Mucosa of descending colon (tissue), 3 donors: ENCODE results near the gene JAG2. TPM values are rescaled to one million over a fixed set of nuclear protein-coding genes. Genes with fewer than 3 reads are reported as not detected.

Experiments used
- ATAC-seq: fragments of 200-7000 bp; cut with Tn5 transposase; one replicate; pipeline ENCODE4 v1.9.1; 2020; ENCODE audit warnings: mild to moderate bottlenecking, moderate library complexity
- DNase-seq, 3 donors: peaks; one replicate each; pipeline ENCODE4 v3.0.0-alpha.2; 2020
- H3K36me3 ChIP-seq: fragments of 200-600 bp; one replicate; pipeline ENCODE4 v1.8.0; 2021; ENCODE audit warnings: low read depth, mild to moderate bottlenecking
- H3K4me1 ChIP-seq: fragments of 200-600 bp; one replicate; pipeline ENCODE4 v1.8.0; 2021; ENCODE audit warnings: low read depth, mild to moderate bottlenecking
- H3K4me3 ChIP-seq: fragments of 200-600 bp; one replicate; pipeline ENCODE4 v1.8.0; 2021; ENCODE audit warnings: mild to moderate bottlenecking
- H3K9me3 ChIP-seq: fragments of 200-600 bp; one replicate; pipeline ENCODE4 v1.8.0; 2021; ENCODE audit warnings: mild to moderate bottlenecking
- intact Hi-C, 2 donors: fragments of 100-400 bp; cut with DNase I in 1 of 2; cut with micrococcal nuclease in 1 of 2; formaldehyde crosslinking; loops; one replicate each; pipeline versions ENCODE4 v1.11.0 to v1.11.1; 2022; cut with DNase I, micrococcal nuclease
- total RNA-seq, 3 donors: library from RNA; stranded (reverse); fragmentation: NEBNext Ultra II Directional in 2 of 3; extraction: Animal tissue kit (Norgen Biotek cat#: 25700) in 2 of 3; gene quantifications; one replicate each; pipeline versions ENCODE4 v1.2.1 to v1.2.4, GENCODE V29; 2021 to 2023
- TF ChIP-seq, protein P1 (sequence below): fragments of 200-600 bp; IDR thresholded peaks from one replicate; pipeline ENCODE4 v1.8.0; 2022; ENCODE audit warnings: antibody characterized with exemption, mild to moderate bottlenecking
- donor health status: DM: no; HTN: no; CAD: no; lungs with moderate emphysema.
- donor health status: DM: no; HTN: no; CAD: no.
- donor health status: DM: no; HTN: yes; CAD: no.

JAG2 gene
- total RNA-seq, 3 donors from 2014 or later, result 5.6 to 8.2 (median 5.7) TPM

DNA sequence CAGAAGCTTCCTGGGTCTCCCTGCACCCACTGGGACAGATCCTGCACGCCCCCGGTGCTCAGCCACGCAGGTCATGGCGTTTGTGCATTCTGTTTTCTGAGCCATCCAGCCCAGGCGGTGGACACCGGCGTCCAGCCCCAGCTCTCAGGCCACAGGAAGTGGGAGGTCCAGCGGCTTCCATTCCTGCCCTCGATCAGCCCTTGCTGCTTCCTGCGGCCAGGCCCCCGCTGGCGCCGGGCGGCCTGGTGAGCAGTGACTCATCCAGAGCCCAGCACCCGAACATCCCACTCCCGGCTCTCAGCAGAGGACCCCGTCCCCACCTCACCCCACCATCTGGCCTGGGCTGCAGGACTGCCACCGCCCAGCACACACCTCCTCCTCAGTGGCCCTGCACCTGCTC, 30.5 kb upstream of the JAG2 start:
- Histone ChIP-seq H3K36me3 (no peaks in the 10 kb centered on the region), H3K4me1 (peaks cover 16% of the 10 kb centered on the region), H3K9me3 (no peaks in the 10 kb centered on the region), H3K4me3 (no peak overlapping the region)
- DNase-seq, result no peak
- no peak for ATAC-seq
- intact Hi-C loops, result no loop called here
- TF ChIP-seq, protein P1, sequence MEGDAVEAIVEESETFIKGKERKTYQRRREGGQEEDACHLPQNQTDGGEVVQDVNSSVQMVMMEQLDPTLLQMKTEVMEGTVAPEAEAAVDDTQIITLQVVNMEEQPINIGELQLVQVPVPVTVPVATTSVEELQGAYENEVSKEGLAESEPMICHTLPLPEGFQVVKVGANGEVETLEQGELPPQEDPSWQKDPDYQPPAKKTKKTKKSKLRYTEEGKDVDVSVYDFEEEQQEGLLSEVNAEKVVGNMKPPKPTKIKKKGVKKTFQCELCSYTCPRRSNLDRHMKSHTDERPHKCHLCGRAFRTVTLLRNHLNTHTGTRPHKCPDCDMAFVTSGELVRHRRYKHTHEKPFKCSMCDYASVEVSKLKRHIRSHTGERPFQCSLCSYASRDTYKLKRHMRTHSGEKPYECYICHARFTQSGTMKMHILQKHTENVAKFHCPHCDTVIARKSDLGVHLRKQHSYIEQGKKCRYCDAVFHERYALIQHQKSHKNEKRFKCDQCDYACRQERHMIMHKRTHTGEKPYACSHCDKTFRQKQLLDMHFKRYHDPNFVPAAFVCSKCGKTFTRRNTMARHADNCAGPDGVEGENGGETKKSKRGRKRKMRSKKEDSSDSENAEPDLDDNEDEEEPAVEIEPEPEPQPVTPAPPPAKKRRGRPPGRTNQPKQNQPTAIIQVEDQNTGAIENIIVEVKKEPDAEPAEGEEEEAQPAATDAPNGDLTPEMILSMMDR, result no peak

DNA sequence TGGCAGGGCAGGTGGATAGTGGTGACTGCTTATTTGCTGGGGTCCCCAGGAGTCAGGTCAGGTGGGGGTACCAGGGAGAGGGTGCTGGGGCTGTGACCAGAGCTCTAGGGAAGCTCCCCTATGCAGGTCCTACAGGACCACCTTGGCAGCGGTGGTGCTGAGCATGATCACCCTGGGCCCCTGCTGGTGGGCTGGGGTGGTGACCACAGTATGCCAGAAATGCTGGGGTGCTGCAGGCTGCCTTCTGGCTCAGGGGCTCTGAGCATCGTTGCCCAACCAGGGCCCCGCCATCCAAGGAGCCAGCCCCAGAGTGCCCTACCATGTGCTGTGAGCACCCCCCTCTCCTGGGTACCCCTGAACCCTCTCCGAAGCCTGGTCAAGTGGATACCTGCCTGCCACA, 30.0 kb upstream of the JAG2 start:
- Histone ChIP-seq H3K4me3 (no peak overlapping the region), H3K4me1 (peaks cover 16% of the 10 kb centered on the region), H3K36me3 (no peaks in the 10 kb centered on the region), H3K9me3 (no peaks in the 10 kb centered on the region)
- TF ChIP-seq, protein P1, result no peak
- intact Hi-C loops, result no loop called here
- ATAC-seq (no peak), DNase-seq (no peak)

DNA sequence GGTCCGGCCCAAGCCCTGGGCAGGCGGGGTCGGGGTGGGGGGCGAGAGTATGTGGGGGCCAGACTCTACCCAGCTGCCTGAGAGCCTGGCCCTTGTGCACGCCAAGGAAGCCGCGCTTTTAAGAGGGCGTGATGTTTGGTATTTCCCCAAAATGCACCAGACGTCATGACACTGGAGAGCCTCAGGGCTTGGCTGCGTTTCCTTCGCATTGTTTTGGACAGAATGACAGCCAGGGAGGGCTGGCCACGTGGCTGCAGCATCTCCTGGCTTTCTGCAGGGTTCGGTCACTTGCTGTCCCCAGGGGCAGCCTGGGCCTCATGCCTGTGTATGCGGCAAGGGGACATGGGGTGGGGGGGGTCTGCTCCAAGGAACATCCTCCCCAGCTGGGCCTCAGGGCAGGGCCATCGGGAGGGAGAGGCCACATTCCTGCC, 28.6 kb upstream of the JAG2 start:
- no peaks in the 10 kb centered on the region for H3K9me3 ChIP-seq
- ATAC-seq (no peak), DNase-seq (no peak)
- intact Hi-C loops, result no loop called here
- no peak overlapping the region for H3K4me3 ChIP-seq
- TF ChIP-seq, protein P1, result no peak
- H3K36me3 ChIP-seq, result no peaks in the 10 kb centered on the region
- peaks cover 16% of the 10 kb centered on the region for H3K4me1 ChIP-seq

DNA sequence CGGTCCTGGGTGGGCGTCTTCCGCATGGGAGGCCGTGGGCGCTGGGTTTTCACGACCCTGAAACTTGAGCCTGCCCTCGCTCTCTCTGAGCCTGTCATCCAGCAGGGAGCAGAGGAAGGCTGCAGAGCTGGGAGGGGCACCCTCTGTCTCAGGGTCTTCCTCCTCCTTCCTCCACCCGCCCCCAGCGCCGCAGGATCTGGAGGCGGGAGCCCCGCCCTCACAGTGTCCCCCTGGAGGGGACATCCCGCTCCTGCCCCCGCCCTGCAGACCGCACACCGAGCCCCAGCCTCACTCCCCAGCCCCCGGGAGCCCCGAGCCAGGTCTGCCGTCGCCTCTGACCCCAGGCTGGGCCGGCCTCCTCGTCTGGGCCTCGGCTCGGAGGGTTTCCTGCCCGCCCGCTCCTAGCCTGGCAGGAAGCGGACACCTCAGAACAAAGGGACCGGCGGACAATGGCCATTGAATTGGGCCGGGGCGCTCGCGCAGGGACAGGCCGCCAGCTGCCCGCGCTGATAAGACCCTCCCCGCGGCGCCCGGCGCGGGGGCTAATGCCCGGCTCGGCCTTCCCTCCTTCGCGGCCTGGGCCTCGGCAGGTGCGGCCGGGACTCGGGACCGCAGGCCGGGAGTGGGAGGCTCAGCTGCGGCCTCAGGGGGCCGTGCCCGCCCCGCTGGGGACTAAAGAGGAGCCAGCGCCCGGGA, 27.8 kb upstream of the JAG2 start:
- no peaks in the 10 kb centered on the region for H3K36me3 ChIP-seq
- intact Hi-C loops, result no loop called here
- DNase-seq (no peak), ATAC-seq (no peak)
- no peak overlapping the region for H3K4me3 ChIP-seq
- TF ChIP-seq, protein P1, result no peak
- no peaks in the 10 kb centered on the region for H3K9me3 ChIP-seq
- peaks cover 16% of the 10 kb centered on the region for H3K4me1 ChIP-seq

DNA sequence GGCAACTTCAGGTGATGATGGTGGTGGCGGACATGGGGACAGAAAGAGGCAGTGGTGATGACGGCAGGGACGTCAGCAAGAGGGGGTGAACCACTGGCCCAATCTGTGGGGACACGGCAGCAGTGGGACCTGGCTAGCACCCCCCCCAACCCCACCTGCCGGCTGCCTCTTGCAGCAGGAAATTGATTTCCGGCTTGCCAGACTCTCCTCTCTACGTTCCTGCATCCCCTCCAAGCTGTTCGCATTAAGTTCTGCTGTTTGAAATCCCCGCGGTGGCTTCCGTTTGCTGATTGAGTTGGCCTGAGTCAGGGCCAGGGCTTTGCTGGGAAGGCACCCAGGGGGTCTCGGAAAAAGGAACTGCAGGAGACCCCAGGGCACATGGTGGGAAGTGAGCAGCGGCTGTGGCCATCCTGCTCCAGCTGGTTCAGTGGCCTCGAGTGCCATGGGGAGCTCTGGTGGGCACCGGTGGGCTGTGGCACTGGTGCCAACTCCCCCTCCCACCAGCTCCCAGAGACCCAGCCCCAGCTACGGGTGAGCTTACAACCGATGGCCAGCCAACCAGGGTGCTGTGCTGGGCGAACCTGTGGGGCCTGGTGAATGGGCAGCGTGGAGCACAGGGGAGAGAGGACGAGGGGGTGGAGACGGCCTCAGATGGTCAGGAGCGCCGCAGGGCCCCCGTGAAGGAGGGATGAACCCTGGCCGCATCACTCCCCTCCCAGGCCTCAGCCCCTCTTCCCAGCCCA, 27.1 kb upstream of the JAG2 start:
- DNase-seq (no peak), ATAC-seq (no peak)
- Histone ChIP-seq H3K4me1 (peaks cover 16% of the 10 kb centered on the region), H3K36me3 (no peaks in the 10 kb centered on the region), H3K9me3 (no peaks in the 10 kb centered on the region), H3K4me3 (no peak overlapping the region)
- TF ChIP-seq, protein P1, result no peak
- intact Hi-C loops, result no loop called here
